B cell (primary cell): Measurements from ENCODE around the gene GALNT17. TPM values are rescaled to one million over a fixed set of nuclear protein-coding genes. Genes with fewer than 3 reads are reported as not detected.

Experiments
- ATAC-seq: fragments of 200-7000 bp; cut with Tn5 transposase; one replicate; pipeline ENCODE4 v1.10.0; 2021; ENCODE audit warnings: low read depth, mild to moderate bottlenecking, moderate number of reproducible peaks, moderate library complexity
- CTCF ChIA-PET: fragments of 350-600 bp; sonication (Branson Sonifier 250); formaldehyde crosslinking; loops from one replicate; lab custom pipeline; 2021; ENCODE audit warnings: antibody characterized with exemption, inconsistent platforms; lab: Charles Lee
- POLR2A ChIA-PET: fragments of 350-600 bp; sonication (Branson Sonifier 250); formaldehyde crosslinking; loops from one replicate; lab custom pipeline; 2021; ENCODE audit warnings: antibody characterized with exemption; lab: Charles Lee
- DNase-seq: peaks from one replicate; pipeline ENCODE4 v3.0.0; 2013
- H2AFZ ChIP-seq: 2 replicates; pipeline ENCODE4 v1.6.1; 2012; ENCODE audit warnings: mild to moderate bottlenecking, low read depth, low read length; ENCODE audit not compliant: insufficient read depth, poor library complexity, severe bottlenecking
- H3K27ac ChIP-seq, 2 donors: 1 replicate in 1 of 2; 2 replicates in 1 of 2; pipeline ENCODE4 v1.5.1; 2012 to 2013; ENCODE audit warnings: low read length in 2 of 2, mild to moderate bottlenecking in 2 of 2, moderate library complexity in 1 of 2
- H3K27me3 ChIP-seq, 4 experiments: fragments of 200-600 bp in 1 of 4; sonication (generic) in 1 of 4; replicated peaks in 1 of 4; 1 replicate in 2 of 4; 2 replicates in 2 of 4; pipeline versions ENCODE4 v1.6.1 to v1.7.0; 2013 to 2016; ENCODE audit warnings: low read length in 3 of 4, mild to moderate bottlenecking in 2 of 4, mixed read lengths in 1 of 4, moderate library complexity in 1 of 4; ENCODE audit not compliant: insufficient read depth in 4 of 4, control insufficient read depth in 3 of 4; ENCODE audit errors: control extremely low read depth in 1 of 4
- H3K36me3 ChIP-seq, 2 experiments: replicated peaks in 1 of 2; 1 replicate in 1 of 2; 2 replicates in 1 of 2; pipeline versions ENCODE4 v1.6.1 to v1.7.1; 2013; ENCODE audit warnings: low read length in 1 of 2; ENCODE audit not compliant: insufficient read depth in 2 of 2, control insufficient read depth in 1 of 2; ENCODE audit errors: control extremely low read depth in 1 of 2, extremely low read depth in 1 of 2
- H3K4me1 ChIP-seq, 2 donors: fragments of 200-600 bp in 1 of 2; sonication (generic) in 1 of 2; 1 replicate in 1 of 2; 2 replicates in 1 of 2; pipeline versions ENCODE4 v1.5.1 to v1.6.1; 2013 to 2017; ENCODE audit warnings: low read length in 2 of 2; ENCODE audit not compliant: control insufficient read depth in 2 of 2, insufficient read depth in 2 of 2
- H3K4me2 ChIP-seq: replicated peaks from 2 replicates; pipeline ENCODE3; 2012; ENCODE audit warnings: mild to moderate bottlenecking, low read depth, low read length; ENCODE audit not compliant: poor library complexity, severe bottlenecking
- H3K4me3 ChIP-seq, 5 experiments: fragments of 200-600 bp in 1 of 5; sonication (generic) in 1 of 5; 1 replicate in 3 of 5; 2 replicates in 2 of 5; pipeline versions ENCODE4 v1.5.1 to v1.7.0; 2011 to 2016; ENCODE audit warnings: low read length in 4 of 5, mild to moderate bottlenecking in 4 of 5, low read depth in 2 of 5, control low read depth in 1 of 5, moderate library complexity in 1 of 5; ENCODE audit not compliant: insufficient read depth in 1 of 5; ENCODE audit errors: control extremely low read depth in 1 of 5, extremely low read depth in 1 of 5
- H3K79me2 ChIP-seq: fragments of 200-600 bp; sonication (generic); one replicate; pipeline ENCODE4 v1.6.0; 2016; ENCODE audit warnings: low read length; ENCODE audit not compliant: control insufficient read depth, insufficient read depth
- H3K9ac ChIP-seq: fragments of 200-600 bp; sonication (generic); 2 replicates; pipeline ENCODE4 v1.6.1; 2017; ENCODE audit warnings: mild to moderate bottlenecking, low read length, moderate library complexity
- H3K9me3 ChIP-seq, 3 donors: one replicate each; pipeline versions ENCODE4 v1.6.1 to v1.7.1; 2013; ENCODE audit warnings: low read length in 2 of 3; ENCODE audit not compliant: control insufficient read depth in 2 of 3, insufficient read depth in 1 of 3; ENCODE audit errors: control extremely low read depth in 1 of 3
- H4K20me1 ChIP-seq: 2 replicates; pipeline ENCODE4 v1.6.0; 2012; ENCODE audit warnings: mild to moderate bottlenecking, low read length; ENCODE audit not compliant: insufficient read depth, control insufficient read depth, poor library complexity, severe bottlenecking
- H3K27ac Mint-ChIP-seq: one replicate; pipeline ENCODE4 v1.8.0; 2021; ENCODE audit warnings: mixed read lengths
- H3K27me3 Mint-ChIP-seq: one replicate; pipeline ENCODE4 v1.8.0; 2021; ENCODE audit warnings: mixed read lengths
- H3K4me1 Mint-ChIP-seq: one replicate; pipeline ENCODE4 v1.8.0; 2021; ENCODE audit warnings: mixed read lengths
- H3K4me3 Mint-ChIP-seq: one replicate; pipeline ENCODE4 v1.8.0; 2021; ENCODE audit warnings: mixed read lengths
- H3K9me3 Mint-ChIP-seq: one replicate; pipeline ENCODE4 v1.8.0; 2022; ENCODE audit warnings: mixed read lengths; ENCODE audit not compliant: insufficient read depth
- CTCF ChIP-seq: fragments of 200-600 bp; IDR thresholded peaks from one replicate; pipeline ENCODE4 v1.8.0; 2022; ENCODE audit warnings: antibody characterized with exemption, mild to moderate bottlenecking
- EZH2 ChIP-seq: IDR thresholded peaks from 2 replicates; pipeline ENCODE4 v1.6.1; 2012; ENCODE audit warnings: borderline replicate concordance, low read depth, mild to moderate bottlenecking, moderate library complexity, low read length; ENCODE audit not compliant: insufficient read depth, poor library complexity, severe bottlenecking
- WGBS: methylation state at CpG from one replicate; pipeline ENCODE4 v1.1.5; 2013; ENCODE audit warnings: missing lambda C conversion rate; ENCODE audit not compliant: insufficient coverage; 5-methylcytosine and 5-hydroxymethylcytosine counted together
- intact Hi-C: fragments of 100-400 bp; cut with micrococcal nuclease; formaldehyde crosslinking; loops from one replicate; pipeline ENCODE4 v1.10.0; 2022
- polyA plus RNA-seq: library from polyadenylated mRNA; depleted of rRNA; stranded (reverse); fragments of >200 nt; gene quantifications from 2 replicates; pipeline ENCODE4 v1.2.3, GENCODE V29; 2012
- total RNA-seq, 2 donors: library from RNA; stranded (reverse); fragments of 120-200 nt in 1 of 2; gene quantifications; 1 replicate in 1 of 2; 2 replicates in 1 of 2; pipeline versions ENCODE4 v1.2.3 to v1.2.4, GENCODE V29; 2013 to 2022

GALNT17 gene
- total and polyA plus RNA-seq, 2 donors (not counting 1 experiment from before 2014, with no cell fraction given): not detected

- H3K4me3 ChIP-seq: no peak overlapping the region
- H3K27ac Mint-ChIP-seq: no peak overlapping the region
- TF ChIP-seq EZH2: no peak
- TF ChIP-seq CTCF: no peak
- H3K9ac ChIP-seq: no peak overlapping the region
- ATAC-seq (no peak), DNase-seq (no peak)
- ChIA-PET CTCF (no interaction called here), POLR2A (no interaction called here)
- H4K20me1 ChIP-seq: no peaks in the 10 kb centered on the region
- H3K9me3 Mint-ChIP-seq: no peaks in the 10 kb centered on the region
- no peak overlapping the region for H3K27ac ChIP-seq
- no peaks in the 10 kb centered on the region for H3K4me1 Mint-ChIP-seq
- no peak overlapping the region for H3K4me3 Mint-ChIP-seq
- H2AFZ ChIP-seq: no peak overlapping the region
- H3K27me3 Mint-ChIP-seq: no peaks in the 10 kb centered on the region
- intact Hi-C loops: no loop called here
- no peaks in the 10 kb centered on the region for H3K79me2 ChIP-seq
- H3K27me3 ChIP-seq: no peaks in the 10 kb centered on the region
- H3K9me3 ChIP-seq: peaks cover 0 to 18% (median 0%) of the 10 kb centered on the region in 3 donors
- H3K36me3 ChIP-seq: no peaks in the 10 kb centered on the region
- 100% methylated on average over 3 of the region's 6 CpGs for WGBS
- H3K4me1 ChIP-seq: no peaks in the 10 kb centered on the region
- no peak overlapping the region for H3K4me2 ChIP-seq
Measured at GRCh38 chr7:71566991-71567390, 435.0 kb downstream of the GALNT17 start.

GRCh38 chr7:71574153-71574860, 442.4 kb downstream of the GALNT17 start:
- intact Hi-C loops: no loop called here
- 67% methylated on average over 2 of the region's 2 CpGs for WGBS

More at GRCh38 chr7:71574153-71574860, 442.4 kb downstream of the GALNT17 start:
- no peak overlapping the region for H3K4me3 Mint-ChIP-seq
- no peaks in the 10 kb centered on the region for H3K27me3 Mint-ChIP-seq
- H4K20me1 ChIP-seq: no peaks in the 10 kb centered on the region
- no peak overlapping the region for H2AFZ ChIP-seq
- POLR2A ChIA-PET: no interaction called here
- no peak overlapping the region for H3K9ac ChIP-seq
- no peaks in the 10 kb centered on the region for H3K36me3 ChIP-seq
- ATAC-seq (no peak), DNase-seq (no peak)
- H3K27me3 ChIP-seq: no peaks in the 10 kb centered on the region
- no peak overlapping the region for H3K27ac Mint-ChIP-seq
- CTCF ChIA-PET: no interaction called here
- TF ChIP-seq EZH2 (no peak), CTCF (no peak)
- peaks cover 0 to 6% (median 0%) of the 10 kb centered on the region in 3 donors for H3K9me3 ChIP-seq
- no peak overlapping the region for H3K4me2 ChIP-seq
- no peak overlapping the region for H3K27ac ChIP-seq
- no peaks in the 10 kb centered on the region for H3K4me1 Mint-ChIP-seq
- H3K79me2 ChIP-seq: no peaks in the 10 kb centered on the region
- no peaks in the 10 kb centered on the region for H3K4me1 ChIP-seq
- no peak overlapping the region for H3K4me3 ChIP-seq
- no peaks in the 10 kb centered on the region for H3K9me3 Mint-ChIP-seq
